Measurements from ENCODE around the gene TRIM41. TPM values are rescaled to one million over a fixed set of nuclear protein-coding genes. Genes with fewer than 3 reads are reported as not detected.
A peak's percentile ranks its signal among the peaks of the same experiment; 100 is the strongest.

TRIM41 gene
- polyA plus RNA-seq, 1 donor from 2014 or later = 32.1 TPM

- Histone ChIP-seq H3K9me3 (ENCODE audit: low read length) (no peaks in the 10 kb centered on the region), H2AFZ (ENCODE audit: low read depth, low read length) (peak overlapping the region; percentile 73), H3K27me3 (ENCODE audit: insufficient read depth, low read depth, low read length) (no peaks in the 10 kb centered on the region), H3K9me2 (ENCODE audit: insufficient read depth, low read length) (no peaks in the 10 kb centered on the region), H3F3A (ENCODE audit: insufficient read depth, low read length, poor library complexity, severe bottlenecking) (no peaks in the 10 kb centered on the region), H3K9ac (ENCODE audit: low read length) (peak overlapping the region; percentile 96), H3K4me3 (ENCODE audit: low read length) (peak overlapping the region; percentile 93), H3K36me3 (ENCODE audit: insufficient read depth, low read length) (no peaks in the 10 kb centered on the region), H3K4me2 (ENCODE audit: low read length) (peak overlapping the region; percentile 94), H3K79me2 (replicated peaks; ENCODE audit: insufficient read depth, low read length) (peaks cover 24% of the 10 kb centered on the region), H4K20me1 (ENCODE audit: insufficient read depth) (no peaks in the 10 kb centered on the region), H3K27ac (ENCODE audit: low read length) (peak overlapping the region; percentile 96)
- TF ChIP-seq CTCF (IDR thresholded peaks at IDR 0.05; ENCODE audit: poor library complexity, severe bottlenecking) (no peak), EZH2 (IDR thresholded peaks at IDR 0.05; ENCODE audit: borderline replicate concordance, insufficient read depth, low read length, poor library complexity, severe bottlenecking) (no peak), MXI1 (conservative IDR thresholded peaks at IDR 0.05; ENCODE audit: poor library complexity, severe bottlenecking) (no peak), POLR2AphosphoS5 (IDR thresholded peaks at IDR 0.05) (no peak), REST (IDR thresholded peaks at IDR 0.05; ENCODE audit: borderline replicate concordance) (no peak), EP300 (conservative IDR thresholded peaks at IDR 0.05; ENCODE audit: poor library complexity, severe bottlenecking) (no peak)
Observed at GRCh38 chr5:181224390-181225229, 1.5 kb downstream of the TRIM41 start.

- Histone ChIP-seq H3K4me2 (ENCODE audit: low read length) (no peak overlapping the region), H3F3A (ENCODE audit: insufficient read depth, low read length, poor library complexity, severe bottlenecking) (no peaks in the 10 kb centered on the region), H3K36me3 (ENCODE audit: insufficient read depth, low read length) (no peaks in the 10 kb centered on the region), H3K27me3 (ENCODE audit: insufficient read depth, low read depth, low read length) (no peaks in the 10 kb centered on the region), H3K4me3 (ENCODE audit: low read length) (no peak overlapping the region), H3K9me3 (ENCODE audit: low read length) (no peaks in the 10 kb centered on the region), H3K27ac (ENCODE audit: low read length) (no peak overlapping the region), H3K9ac (ENCODE audit: low read length) (no peak overlapping the region), H2AFZ (ENCODE audit: low read depth, low read length) (no peak overlapping the region), H3K9me2 (ENCODE audit: insufficient read depth, low read length) (no peaks in the 10 kb centered on the region), H3K79me2 (replicated peaks; ENCODE audit: insufficient read depth, low read length) (peaks cover 12% of the 10 kb centered on the region), H4K20me1 (ENCODE audit: insufficient read depth) (no peaks in the 10 kb centered on the region)
- TF ChIP-seq RAD21 (conservative IDR thresholded peaks at IDR 0.05) (no peak), POLR2AphosphoS5 (IDR thresholded peaks at IDR 0.05) (no peak), REST (IDR thresholded peaks at IDR 0.05; ENCODE audit: borderline replicate concordance) (no peak), SMC3 (conservative IDR thresholded peaks at IDR 0.05; ENCODE audit: poor library complexity) (no peak), EP300 (conservative IDR thresholded peaks at IDR 0.05; ENCODE audit: poor library complexity, severe bottlenecking) (no peak), MXI1 (conservative IDR thresholded peaks at IDR 0.05; ENCODE audit: poor library complexity, severe bottlenecking) (no peak), CTCF (IDR thresholded peaks at IDR 0.05; ENCODE audit: poor library complexity, severe bottlenecking) (no peak), EZH2 (IDR thresholded peaks at IDR 0.05; ENCODE audit: borderline replicate concordance, insufficient read depth, low read length, poor library complexity, severe bottlenecking) (no peak), TAF1 (IDR thresholded peaks at IDR 0.05; ENCODE audit: low read depth) (no peak)
Observed at GRCh38 chr5:181229996-181230395, 6.9 kb downstream of the TRIM41 start.

Data from neural cell (in vitro differentiated cells).